ENCODE measurements around the gene MEGF11. TPM values are rescaled to one million over a fixed set of nuclear protein-coding genes. Genes with fewer than 3 reads are reported as not detected.

The MEGF11 gene
- total RNA-seq, 1 donor from 2014 or later, result not detected

GRCh38 chr15:66033143-66033542 lies 220.4 kb downstream of the MEGF11 start:
- no peak for DNase-seq (ENCODE audit: low spot score)
- H3K36me3 Mint-ChIP-seq (ENCODE audit: low read depth), result no peaks in the 10 kb centered on the region
- no peak overlapping the region for H3K4me3 Mint-ChIP-seq (ENCODE audit: unreplicated experiment)
- peaks cover 5% of the 10 kb centered on the region for H3K9me3 Mint-ChIP-seq (ENCODE audit: low read depth)
- H3K27me3 Mint-ChIP-seq (ENCODE audit: low read depth), result peaks cover 64% of the 10 kb centered on the region
- H3K4me1 Mint-ChIP-seq (ENCODE audit: low read depth), result no peaks in the 10 kb centered on the region
- no peak overlapping the region for H3K27ac Mint-ChIP-seq (ENCODE audit: unreplicated experiment)
- TF ChIP-seq CTCF (IDR thresholded peaks at IDR 0.05), result no peak

GRCh38 chr15:66032006-66032405 lies 221.5 kb downstream of the MEGF11 start:
- H3K27ac Mint-ChIP-seq (ENCODE audit: unreplicated experiment), result no peak overlapping the region

GRCh38 chr15:66030650-66031049 lies 222.9 kb downstream of the MEGF11 start:
- Mint-ChIP-seq H3K36me3 (ENCODE audit: low read depth) (no peaks in the 10 kb centered on the region), H3K4me1 (ENCODE audit: low read depth) (no peaks in the 10 kb centered on the region), H3K27ac (ENCODE audit: unreplicated experiment) (no peak overlapping the region), H3K4me3 (ENCODE audit: unreplicated experiment) (no peak overlapping the region), H3K9me3 (ENCODE audit: low read depth) (peaks cover 5% of the 10 kb centered on the region), H3K27me3 (ENCODE audit: low read depth) (peaks cover 49% of the 10 kb centered on the region)
- no peak for DNase-seq (ENCODE audit: low spot score)
- no peak for TF ChIP-seq CTCF (IDR thresholded peaks at IDR 0.05)

More at GRCh38 chr15:66032006-66032405, 221.5 kb downstream of the MEGF11 start:
- peaks cover 59% of the 10 kb centered on the region for H3K27me3 Mint-ChIP-seq (ENCODE audit: low read depth)
- H3K36me3 Mint-ChIP-seq (ENCODE audit: low read depth), result no peaks in the 10 kb centered on the region
- H3K9me3 Mint-ChIP-seq (ENCODE audit: low read depth), result peaks cover 5% of the 10 kb centered on the region
- no peak for TF ChIP-seq CTCF (IDR thresholded peaks at IDR 0.05)
- H3K4me1 Mint-ChIP-seq (ENCODE audit: low read depth), result no peaks in the 10 kb centered on the region
- no peak overlapping the region for H3K4me3 Mint-ChIP-seq (ENCODE audit: unreplicated experiment)
- no peak for DNase-seq (ENCODE audit: low spot score)

- Mint-ChIP-seq H3K27me3 (ENCODE audit: low read depth) (peaks cover 50% of the 10 kb centered on the region), H3K27ac (ENCODE audit: unreplicated experiment) (no peak overlapping the region), H3K36me3 (ENCODE audit: low read depth) (no peaks in the 10 kb centered on the region), H3K4me1 (ENCODE audit: low read depth) (no peaks in the 10 kb centered on the region), H3K4me3 (ENCODE audit: unreplicated experiment) (no peak overlapping the region), H3K9me3 (ENCODE audit: low read depth) (peaks cover 5% of the 10 kb centered on the region)
- no peak for DNase-seq (ENCODE audit: low spot score)
- no peak for TF ChIP-seq CTCF (IDR thresholded peaks at IDR 0.05)
Measured at GRCh38 chr15:66029650-66030049, 223.9 kb downstream of the MEGF11 start.

- Mint-ChIP-seq H3K4me1 (ENCODE audit: low read depth) (no peaks in the 10 kb centered on the region), H3K4me3 (ENCODE audit: unreplicated experiment) (no peak overlapping the region), H3K9me3 (ENCODE audit: low read depth) (peaks cover 4% of the 10 kb centered on the region), H3K27me3 (ENCODE audit: low read depth) (peaks cover 55% of the 10 kb centered on the region), H3K36me3 (ENCODE audit: low read depth) (no peaks in the 10 kb centered on the region), H3K27ac (ENCODE audit: unreplicated experiment) (no peak overlapping the region)
- no peak for TF ChIP-seq CTCF (IDR thresholded peaks at IDR 0.05)
- no peak for DNase-seq (ENCODE audit: low spot score)
Measured at GRCh38 chr15:66027268-66027805, 226.2 kb downstream of the MEGF11 start.
